ENCODE results near the gene APBB1IP.

APBB1IP gene

DNA sequence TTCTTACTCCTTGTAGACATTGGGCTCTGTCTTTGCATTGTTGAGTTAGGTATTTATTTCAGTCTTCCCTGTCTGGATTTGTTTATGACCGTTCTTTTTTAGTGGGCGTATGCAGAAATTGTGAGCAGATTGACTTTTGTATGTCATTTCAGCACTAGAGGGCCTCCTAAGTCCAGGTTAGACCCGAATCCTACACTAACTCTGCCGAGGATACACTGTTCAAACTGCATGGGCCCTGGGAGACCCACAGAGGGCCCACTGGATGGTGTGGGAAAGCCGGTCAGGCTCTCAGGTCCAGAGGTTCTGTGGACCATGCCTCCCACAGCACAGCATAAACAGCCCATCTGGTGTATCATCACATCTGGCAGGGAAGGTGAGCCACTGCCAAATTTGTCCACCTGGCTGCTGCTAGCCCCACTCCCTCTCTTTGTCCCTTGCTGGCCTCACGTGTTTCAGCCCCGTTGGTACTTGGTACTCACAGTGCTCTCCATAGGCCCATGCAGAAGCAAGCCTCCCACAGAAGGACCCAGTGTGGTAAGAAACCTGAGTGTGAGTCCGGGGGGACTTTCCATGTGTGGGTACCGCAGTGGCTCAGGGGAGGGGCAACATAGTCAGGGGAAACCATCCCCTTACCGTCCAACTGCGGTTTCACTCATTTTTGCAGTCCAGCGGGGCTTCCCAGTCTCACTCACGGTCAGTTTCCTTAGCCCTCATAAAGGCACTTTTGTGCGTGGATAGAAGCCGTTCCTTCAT lies 112.8 kb downstream of the APBB1IP start:
- TF ChIP-seq, protein P1, sequence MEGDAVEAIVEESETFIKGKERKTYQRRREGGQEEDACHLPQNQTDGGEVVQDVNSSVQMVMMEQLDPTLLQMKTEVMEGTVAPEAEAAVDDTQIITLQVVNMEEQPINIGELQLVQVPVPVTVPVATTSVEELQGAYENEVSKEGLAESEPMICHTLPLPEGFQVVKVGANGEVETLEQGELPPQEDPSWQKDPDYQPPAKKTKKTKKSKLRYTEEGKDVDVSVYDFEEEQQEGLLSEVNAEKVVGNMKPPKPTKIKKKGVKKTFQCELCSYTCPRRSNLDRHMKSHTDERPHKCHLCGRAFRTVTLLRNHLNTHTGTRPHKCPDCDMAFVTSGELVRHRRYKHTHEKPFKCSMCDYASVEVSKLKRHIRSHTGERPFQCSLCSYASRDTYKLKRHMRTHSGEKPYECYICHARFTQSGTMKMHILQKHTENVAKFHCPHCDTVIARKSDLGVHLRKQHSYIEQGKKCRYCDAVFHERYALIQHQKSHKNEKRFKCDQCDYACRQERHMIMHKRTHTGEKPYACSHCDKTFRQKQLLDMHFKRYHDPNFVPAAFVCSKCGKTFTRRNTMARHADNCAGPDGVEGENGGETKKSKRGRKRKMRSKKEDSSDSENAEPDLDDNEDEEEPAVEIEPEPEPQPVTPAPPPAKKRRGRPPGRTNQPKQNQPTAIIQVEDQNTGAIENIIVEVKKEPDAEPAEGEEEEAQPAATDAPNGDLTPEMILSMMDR (IDR thresholded peaks at IDR 0.05; ENCODE audit: control insufficient read depth, extremely low read depth, insufficient read depth), result 0 out of 2 replicates have a peak, but pooled peaks have one; percentile 9

DNA sequence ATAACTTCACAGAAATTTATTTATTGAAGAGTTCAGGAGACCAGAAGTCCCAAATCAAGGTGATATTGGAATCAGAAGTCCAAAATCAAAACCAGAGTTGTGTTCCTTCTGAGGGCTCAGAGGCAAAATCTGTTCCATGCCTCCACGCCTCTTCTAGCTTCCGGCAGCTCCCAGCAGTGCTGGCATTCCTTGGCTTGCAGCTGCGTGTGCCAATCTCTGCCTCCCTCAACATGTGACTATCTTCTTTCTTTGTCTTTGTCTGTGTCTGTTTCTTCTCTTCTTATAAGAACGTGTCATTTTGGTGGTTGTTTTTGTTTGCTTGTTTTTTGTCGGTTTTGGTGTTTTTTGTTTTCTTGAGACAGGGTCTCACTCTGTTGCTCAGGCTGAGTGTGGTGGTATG lies 116.1 kb downstream of the APBB1IP start:
- TF ChIP-seq, protein P1 (IDR thresholded peaks at IDR 0.05; ENCODE audit: control insufficient read depth, extremely low read depth, insufficient read depth), result no peak
- no peak overlapping the region for H3K4me3 ChIP-seq (ENCODE audit: low read depth, low read length)
- no peak for DNase-seq (ENCODE audit: low read depth)

More for the DNA sequence above, 112.8 kb downstream of the APBB1IP start:
- H3K4me3 ChIP-seq (ENCODE audit: low read depth, low read length), result no peak overlapping the region
- no peak for DNase-seq (ENCODE audit: low read depth)

DNA sequence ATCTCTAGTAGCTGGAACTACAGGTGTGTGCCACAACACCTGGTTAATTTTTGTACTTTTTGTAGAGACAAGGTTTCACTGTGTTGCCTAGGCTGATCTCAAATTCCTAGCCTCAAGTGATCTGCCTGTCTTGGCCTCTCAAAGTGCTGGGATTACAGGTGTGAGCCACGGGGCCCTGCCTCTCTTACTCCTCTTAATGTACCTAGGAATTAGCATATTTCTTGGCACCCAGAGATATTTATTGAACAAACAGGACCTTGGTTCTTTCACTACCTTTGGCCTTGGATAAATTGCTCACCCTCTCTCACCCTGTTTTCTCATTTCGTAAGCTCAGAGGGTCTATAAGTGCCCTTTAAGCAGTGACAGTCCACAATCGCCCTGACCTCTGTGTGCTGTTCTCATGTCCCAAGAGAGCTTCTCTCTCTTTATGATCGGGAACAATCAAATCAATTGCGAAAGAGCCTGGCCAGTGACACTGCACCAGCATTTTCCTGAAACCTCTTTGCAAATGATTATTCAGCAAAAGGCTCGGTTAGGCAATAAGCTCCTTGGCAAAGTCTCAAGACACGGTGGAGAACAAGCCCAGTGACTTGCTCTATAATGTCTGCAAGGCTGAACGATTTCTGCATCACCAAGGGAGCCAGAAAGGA lies 117.7 kb downstream of the APBB1IP start:
- DNase-seq (ENCODE audit: low read depth), result peak; percentile 69
- TF ChIP-seq, protein P1 (IDR thresholded peaks at IDR 0.05; ENCODE audit: control insufficient read depth, extremely low read depth, insufficient read depth), result no peak
- H3K4me3 ChIP-seq (ENCODE audit: low read depth, low read length), result no peak overlapping the region

DNA sequence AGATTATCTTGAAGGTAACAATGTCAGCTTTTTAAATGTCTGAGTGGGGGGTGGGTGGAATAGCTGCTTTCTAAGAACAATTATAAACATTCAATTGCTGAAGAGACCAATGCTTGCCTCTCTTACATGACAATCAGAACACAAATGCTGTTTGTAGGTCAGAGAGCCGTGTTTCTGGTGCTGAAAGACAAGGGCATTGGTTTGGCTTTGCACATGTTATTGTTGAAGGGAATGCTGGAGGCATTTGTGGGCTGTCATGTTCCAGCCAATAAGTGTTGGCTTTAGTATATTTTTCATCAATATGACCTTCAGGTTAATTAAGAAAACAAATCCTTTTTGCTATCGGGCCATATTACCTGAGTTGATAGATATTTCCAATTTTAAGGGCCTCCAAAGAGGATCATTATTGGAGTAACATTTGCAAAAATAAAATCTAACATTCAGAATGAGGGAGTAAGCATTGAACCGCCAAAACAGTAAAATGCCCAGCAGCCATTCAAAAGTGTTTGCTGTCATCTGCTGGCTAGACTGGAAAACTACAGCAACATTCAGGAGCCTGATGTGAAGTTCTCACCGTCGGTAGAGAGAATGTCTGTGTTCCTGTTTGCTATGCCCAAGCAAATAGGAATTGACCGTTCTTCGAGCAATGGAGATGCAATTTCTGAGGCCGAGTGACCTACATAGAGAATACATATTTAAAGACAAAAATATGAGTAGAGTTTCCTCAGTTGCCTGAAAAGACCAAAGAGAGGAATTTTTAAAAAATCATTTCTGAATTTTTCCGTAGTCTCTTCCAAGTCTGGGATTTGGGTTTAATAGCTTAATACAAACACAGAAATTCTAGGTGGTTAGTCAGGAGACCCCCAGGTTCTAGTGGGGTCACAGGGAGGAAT lies 118.9 kb downstream of the APBB1IP start:
- DNase-seq (ENCODE audit: low read depth), result peak; percentile 33
- TF ChIP-seq, protein P1 (IDR thresholded peaks at IDR 0.05; ENCODE audit: control insufficient read depth, extremely low read depth, insufficient read depth), result peak; percentile 97
- no peak overlapping the region for H3K4me3 ChIP-seq (ENCODE audit: low read depth, low read length)

DNA sequence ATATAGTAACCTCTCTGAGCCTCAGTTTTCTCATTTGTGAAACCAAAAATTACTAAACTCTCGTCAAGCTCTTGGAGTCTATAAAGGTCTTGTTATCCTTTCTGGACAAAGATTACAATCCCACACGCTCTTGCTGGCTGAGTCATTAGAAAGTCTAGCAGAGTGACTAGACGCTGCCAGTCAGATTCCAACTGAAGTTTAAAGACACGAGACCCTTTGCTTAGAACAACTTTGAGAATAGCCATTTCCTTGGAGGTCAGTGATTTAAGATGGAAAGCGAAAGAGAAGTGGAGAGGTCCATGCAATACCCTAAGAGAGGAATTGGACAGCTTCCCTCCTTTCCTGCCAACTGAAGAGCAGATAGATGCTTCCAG lies 119.5 kb downstream of the APBB1IP start:
- no peak overlapping the region for H3K4me3 ChIP-seq (ENCODE audit: low read depth, low read length)
- no peak for DNase-seq (ENCODE audit: low read depth)
- TF ChIP-seq, protein P1 (IDR thresholded peaks at IDR 0.05; ENCODE audit: control insufficient read depth, extremely low read depth, insufficient read depth), result no peak

DNA sequence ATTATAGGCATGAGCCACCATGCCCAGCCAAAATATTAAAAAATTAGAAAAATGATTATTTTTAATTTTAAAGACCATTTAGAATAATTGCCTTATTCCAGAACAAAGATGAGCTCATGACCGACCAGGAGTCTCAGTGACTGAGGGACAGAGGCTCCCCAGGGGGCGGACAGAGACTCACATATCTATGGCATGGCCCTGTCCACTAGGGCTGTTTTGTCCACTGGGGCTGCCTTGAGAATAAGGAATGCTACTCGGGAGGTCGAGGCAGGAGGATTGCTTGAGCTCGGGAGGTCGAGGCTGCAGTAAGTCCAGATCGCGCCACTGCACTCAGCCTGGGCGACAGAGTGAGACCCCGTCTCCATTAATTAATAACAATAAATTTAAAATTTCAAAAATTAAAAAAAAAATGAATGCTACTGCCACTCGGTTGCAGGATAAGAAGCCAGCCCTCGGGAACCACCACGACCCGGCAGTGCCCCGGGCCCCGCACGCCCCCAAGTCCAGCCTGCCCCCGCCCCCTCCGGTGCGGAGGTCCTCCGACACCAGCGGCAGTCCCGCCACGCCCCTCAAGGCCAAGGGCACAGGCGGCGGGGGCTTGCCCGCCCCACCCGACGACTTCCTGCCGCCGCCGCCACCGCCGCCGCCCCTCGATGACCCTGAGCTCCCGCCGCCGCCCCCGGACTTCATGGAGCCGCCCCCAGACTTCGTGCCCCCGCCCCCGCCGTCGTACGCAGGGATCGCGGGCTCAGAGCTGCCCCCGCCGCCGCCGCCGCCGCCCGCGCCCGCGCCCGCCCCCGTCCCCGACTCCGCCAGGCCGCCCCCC lies 128.6 kb downstream of the APBB1IP start:
- H3K4me3 ChIP-seq (ENCODE audit: low read depth, low read length), result no peak overlapping the region
- TF ChIP-seq, protein P1 (IDR thresholded peaks at IDR 0.05; ENCODE audit: control insufficient read depth, extremely low read depth, insufficient read depth), result no peak
- DNase-seq (ENCODE audit: low read depth), result no peak

Measured in LNCaP clone FGC (cell line).